Activated CD8-positive, alpha-beta memory T cell treated with anti-CD3 and anti-CD28 coated beads, Interleukin-2, amount 50 U/mL, for 1 hour (primary cell): ENCODE measurements around the gene ITPR1.

Experiments
- DNase-seq: peaks from one replicate; pipeline ENCODE4 v3.0.0-alpha.2; 2020; ENCODE audit errors: extremely low read depth

ITPR1 gene

DNA sequence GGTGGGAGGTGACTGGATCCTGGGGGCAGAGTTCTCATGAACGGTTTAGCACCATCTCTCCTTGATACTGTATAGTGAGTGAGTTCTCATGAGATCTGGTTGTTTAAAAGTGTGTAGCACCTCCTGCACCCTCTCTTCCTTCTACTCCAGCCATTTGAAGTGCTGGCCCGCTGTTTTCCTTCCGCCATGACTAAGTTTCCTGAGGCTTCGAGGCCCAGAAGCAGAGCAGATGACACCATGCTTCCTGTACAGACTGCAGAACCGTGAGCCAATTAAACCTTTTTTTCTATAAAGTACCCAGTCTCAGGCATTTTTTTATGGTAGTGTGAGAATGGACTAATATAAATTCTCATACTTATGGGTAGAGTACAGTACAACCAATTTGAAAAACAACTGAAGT, 362.5 kb downstream of the ITPR1 start:
- DNase-seq = no peak

DNA sequence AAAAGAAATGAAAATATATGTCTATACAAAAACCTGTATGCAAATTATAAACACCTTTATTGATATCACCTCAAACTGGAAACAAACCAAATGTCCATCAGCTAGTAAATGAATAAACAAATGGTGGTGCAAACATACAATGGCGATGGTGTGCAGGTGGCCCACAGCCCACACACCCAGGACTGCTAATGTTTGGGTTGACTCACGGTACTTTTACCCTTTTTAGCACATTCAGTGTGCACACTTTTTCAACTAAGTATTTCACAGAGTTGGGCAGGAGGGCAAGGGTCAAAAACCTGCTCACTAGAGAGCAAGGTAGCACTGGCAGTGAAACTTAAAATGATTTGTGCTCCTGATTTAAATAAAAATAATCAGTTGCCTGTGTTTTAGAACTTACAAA, 363.0 kb downstream of the ITPR1 start:
- no peak for DNase-seq

DNA sequence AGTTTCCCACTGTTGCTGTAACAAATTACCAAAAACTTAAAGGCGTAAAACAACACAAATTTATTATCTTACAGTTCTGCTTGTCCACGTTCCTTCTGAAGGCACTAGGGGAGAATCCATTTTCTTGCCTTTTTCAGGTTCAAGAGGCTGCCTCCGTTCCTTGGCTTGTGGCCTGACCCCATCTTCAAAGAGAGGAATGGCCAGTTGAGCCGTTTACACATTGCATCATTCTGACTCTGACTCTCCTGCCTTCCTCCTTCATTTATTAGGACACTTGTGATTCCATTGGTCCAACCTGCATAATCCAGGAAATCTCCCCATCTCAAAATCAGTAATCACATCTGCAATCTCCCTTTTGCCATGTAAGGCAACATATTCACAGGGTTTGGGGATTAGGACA, 363.4 kb downstream of the ITPR1 start:
- no peak for DNase-seq

DNA sequence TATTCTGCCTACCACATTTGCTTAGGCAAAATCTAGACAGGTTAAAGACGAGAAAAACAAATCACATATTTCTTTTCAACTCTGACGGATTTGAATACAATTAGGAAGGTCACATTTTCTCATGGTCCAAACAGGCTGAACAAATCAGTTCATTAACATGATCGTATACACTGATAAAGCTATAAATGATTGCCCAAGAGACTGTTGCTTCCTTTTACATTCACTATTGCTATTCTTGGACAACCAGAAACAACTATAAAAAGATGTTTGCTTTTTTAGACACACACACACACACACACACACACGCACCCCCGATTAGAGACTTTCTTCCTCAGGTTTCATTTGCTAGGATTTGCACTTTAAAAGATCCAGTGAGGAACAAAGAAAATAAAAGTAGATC, 363.8 kb downstream of the ITPR1 start:
- DNase-seq = no peak

DNA sequence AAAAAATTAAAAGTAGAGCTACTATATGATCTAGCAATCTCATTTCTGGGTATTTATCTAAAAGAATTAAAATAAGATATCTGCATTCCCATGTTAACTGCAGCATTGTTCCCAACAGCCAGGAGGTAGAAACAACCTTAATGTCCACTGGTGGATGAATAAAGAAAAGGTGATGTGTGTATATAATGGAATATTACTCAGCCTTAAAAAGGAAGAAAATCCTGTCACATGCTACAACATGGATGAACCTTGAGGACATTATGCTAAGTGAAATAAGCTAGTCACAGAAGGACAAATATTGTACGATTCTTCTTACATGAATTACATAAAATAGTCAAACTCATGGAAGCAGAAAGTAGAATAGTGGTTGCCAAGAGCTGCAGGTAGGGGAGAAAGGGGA, 366.6 kb downstream of the ITPR1 start:
- no peak for DNase-seq

DNA sequence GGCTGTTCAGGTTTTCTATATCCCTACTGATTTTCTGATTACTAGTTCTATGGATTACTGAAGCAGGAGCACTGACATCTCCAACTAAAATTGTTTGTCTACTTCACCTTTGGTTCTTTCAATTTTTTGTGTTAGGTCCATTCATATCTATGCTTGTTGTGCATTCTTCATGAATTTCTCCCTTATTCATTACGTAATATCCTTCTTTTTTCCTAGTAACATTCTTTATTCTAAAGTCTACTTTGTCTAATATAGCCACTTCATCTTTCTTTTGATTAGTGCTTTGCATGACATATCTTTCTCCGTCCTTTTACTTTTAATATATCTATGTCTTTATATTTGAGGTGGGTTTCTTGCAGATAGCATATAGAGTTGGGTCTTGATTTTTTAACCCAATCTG, 369.8 kb downstream of the ITPR1 start:
- DNase-seq = no peak

DNA sequence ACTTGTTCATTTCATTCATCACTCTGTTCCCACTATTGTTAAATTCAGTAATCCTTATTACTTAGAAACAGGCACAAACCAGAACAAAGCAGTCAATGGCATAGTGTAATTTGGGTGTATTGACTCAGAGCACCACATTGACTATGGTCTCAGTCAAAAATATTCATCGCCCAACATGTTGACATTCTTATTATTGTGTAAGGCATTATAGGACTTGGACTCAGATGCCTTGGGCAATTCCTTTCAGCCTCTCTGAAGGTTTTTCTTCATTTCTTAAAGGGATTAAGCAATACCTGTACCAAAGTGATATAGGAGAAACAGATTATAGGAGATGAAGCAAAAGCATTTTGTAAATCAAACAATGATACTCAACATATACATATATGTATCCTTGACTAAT, 371.4 kb downstream of the ITPR1 start:
- DNase-seq = no peak

DNA sequence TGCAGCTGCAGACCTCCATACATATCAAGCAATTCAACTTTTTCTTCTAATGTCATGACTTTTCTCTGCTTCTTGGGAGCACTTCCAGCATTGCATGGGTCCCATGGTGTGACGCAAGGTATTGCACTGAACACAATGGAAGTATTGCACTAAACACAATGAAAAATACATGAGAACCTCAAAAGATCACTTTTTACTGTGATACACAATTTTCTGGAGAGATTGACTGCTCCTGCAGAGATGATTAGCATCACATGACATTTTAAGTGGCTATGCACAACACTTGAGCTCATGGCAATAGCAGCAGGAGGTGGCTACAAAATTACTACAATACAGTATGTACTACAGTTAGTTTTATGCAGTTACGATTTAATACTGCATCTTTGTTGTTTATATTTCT, 372.6 kb downstream of the ITPR1 start:
- no peak for DNase-seq

DNA sequence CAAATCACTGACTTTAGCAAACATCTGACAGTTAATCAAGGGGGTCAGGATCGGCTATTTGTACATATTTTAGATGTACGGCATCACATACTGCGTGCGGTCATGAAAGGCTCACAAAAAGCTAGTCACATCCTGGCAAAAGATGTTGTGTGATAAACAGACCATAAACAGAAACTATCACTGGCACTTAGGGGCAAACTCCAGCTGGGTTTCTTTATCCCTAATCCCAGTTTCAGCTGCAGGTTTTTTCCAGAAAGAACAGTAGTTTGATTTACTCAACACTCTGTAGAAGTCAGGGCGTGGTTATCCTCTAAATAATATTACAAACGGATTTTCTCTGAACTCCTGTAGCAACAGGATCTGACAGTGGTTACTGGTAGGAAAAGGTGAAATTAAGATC, 373.7 kb downstream of the ITPR1 start:
- DNase-seq = no peak

DNA sequence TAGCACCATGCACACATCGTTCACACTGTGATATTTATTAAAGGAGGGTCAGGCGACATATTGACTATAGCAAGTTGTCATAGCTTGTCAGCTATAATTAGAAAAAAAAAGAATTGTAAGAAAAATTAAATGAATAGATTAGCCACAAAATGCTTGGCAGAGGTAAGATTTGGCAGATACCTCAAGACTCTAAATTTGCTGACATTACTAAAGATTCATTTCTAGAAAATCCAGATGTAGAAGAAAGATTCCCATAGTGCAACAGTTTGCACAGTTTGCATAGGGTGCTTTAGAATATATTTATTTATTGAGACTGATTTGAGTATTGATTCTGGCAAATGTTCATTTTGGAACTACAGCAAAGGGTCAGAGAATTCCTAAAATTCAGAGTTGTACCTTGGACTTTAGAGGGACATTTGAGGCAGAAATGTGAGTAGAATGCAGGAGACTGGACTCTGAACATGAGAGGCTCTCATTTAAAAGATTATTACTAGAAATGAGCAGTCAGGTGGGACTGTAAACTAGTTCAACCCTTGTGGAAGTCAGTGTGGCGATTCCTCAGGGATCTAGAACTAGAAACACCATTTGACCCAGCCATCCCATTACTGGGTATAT, 384.1 kb downstream of the ITPR1 start:
- no peak for DNase-seq

DNA sequence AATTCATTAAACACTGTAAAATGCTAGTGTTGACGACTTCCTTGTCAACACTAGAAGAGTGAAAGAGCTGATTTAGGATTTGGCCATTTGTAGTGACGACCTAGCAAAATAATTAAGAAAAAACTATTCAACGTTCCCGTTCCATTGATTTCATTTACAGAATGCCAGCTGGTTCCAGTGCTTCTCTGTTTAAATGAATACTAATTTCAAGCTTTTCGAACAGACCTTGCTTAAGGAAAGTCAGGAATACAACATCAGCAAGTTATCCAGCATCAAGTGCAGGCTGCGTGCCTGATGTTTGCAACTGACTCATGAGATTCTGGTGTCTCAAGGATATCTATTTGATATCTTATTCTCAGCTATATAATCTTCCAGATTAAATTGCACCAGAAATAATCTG, 387.7 kb downstream of the ITPR1 start:
- no peak for DNase-seq

DNA sequence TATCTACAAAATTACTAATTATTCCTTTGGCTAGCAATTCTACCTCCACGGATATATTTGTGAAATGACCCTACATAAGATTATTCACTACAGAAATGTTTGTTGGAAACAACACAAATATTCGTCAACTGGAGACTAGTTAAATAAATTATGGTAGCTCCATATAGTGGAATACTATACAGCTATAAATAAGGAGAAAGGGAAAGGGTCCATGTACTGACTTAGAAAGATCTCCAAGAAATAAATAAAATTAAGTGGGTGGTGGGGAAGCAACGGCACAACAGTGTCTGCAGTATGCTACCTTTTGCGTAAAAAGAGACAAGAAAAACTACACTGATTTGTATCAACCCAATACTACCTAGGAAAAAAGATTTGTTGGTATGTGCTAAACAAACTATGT, 389.4 kb downstream of the ITPR1 start:
- DNase-seq = no peak

DNA sequence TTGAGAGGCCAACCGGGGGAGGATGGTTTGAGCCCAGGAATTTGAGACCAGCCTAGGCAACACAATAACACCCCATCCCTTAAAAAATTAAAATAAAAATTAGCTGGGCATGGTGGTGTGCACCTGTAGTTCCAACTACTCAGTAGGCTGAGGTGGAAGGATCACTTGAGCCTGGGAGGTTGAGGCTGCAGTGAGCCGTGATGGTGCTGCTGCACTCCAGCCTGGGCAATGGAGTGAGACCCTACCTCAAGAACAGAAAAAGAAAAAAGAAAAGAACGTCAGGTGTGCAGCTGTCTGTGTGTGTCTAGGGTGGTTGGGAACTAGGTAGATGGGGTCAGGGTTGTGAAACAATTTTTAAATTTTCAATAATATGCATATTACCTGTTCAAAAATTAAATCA, 389.9 kb downstream of the ITPR1 start:
- no peak for DNase-seq

DNA sequence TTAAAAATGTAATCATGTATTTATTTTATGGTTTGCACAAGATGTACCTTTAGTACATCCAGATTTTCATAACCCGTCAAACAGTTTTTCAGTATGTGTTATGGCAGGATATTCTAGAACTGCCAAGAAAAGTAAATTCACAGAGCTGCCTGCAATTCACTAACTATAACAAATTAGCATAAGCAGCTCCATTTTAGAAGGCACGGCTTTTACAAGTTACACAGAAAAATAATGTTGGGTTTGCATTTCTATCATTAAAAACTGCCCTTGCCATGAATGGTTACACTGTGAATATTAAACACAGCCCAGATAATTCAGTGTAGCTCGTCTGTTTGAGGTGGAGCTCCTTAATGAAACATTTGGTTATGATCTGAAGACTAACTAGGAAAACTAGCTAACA, 391.7 kb downstream of the ITPR1 start:
- no peak for DNase-seq

DNA sequence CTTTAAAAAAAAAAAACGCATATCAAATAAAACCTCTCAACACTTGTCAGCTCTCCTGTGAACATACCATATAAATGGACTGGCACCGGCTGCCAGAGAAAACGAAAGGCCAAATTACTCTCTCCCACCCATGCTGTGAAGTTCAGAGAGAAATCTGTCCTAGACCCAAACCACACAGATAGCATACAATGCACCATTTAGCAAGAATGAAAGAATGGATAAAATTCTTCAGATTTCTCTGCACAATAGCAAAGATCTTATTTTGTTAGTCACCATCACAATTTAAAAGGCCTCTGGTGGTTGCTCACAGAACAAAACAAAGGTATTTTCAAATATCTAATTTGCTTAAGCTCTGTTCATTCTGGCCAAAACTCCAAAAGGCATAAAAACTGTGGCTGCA, 392.2 kb downstream of the ITPR1 start:
- DNase-seq = no peak

DNA sequence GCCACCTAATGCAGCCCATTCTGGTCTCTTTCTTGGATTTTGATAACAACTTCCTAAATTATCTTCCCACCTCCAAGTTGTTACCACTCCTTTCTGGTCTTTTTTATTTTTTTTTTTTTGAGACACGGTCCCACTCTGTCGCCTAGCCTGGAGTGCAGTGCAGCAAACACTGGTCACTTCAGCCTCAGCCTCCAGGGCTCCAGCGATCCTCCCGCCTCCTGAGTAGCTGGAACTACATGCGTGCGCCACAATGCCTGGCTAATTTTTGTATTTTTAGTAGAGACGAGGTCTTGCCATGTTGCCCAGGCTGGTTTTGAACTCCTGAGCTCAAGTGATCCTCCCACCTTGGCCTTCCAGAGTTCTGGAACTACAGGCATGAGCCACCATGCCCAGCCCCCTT, 393.3 kb downstream of the ITPR1 start:
- no peak for DNase-seq

DNA sequence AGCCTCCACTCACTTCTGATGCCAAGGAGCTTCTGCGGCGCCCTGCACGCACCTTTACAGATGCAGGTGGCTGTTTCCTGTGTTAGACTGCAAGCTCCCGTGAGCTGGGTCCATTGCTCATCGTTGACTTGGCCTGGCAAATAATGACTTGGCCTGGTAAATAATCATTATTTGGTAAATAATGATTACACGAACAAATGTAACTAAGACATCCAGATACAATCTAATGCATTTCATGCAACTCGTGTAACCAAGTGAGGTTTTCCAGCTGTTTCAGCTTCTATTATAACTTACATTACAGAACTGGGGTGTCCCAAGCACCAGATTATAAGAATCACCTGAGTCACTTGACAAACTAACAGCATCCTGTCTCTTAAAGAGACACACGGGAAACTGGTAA, 394.0 kb downstream of the ITPR1 start:
- no peak for DNase-seq

DNA sequence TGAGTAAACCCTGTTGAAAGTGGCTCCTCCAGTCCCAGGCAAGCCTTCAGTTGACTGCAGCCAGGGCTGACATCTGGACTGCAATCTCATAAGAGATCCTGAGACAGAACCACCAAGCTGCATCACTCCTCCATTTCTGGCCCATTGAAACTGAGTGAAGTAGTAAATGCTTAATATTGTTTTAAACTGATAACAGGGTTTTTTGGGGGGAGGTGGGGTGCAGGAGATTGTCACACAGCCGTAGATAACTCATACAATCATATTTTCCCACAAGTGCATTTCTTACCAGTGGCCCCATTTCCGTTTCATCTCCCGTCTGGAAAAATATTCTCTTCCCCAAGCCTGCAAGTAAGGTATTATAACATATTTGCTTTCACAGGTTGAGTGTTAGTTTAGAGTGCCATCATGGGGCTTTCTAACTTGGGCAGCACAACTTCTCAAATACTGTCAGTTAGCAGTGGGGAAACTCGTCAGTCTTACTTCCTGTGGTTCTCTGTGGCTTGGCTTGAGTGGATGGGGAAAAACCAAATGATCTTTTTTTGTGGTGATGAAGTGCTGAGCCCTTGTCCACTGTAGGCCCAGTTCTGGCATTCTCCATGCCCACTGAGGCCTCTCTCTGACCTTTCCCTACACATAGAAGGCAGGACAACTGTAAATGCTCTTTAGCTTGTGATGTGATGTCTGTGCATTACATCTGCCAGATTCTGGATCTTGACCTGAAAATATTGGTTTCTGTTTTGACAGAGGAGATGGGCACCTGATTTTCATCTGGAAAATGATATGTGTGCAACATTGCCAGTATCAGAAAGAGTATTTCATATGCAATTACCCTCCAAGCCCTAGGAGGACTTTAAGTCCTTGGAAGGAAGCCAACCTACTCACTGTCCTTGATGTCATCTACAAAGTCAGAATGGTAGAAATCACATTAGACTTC, 396.0 kb downstream of the ITPR1 start:
- no peak for DNase-seq

DNA sequence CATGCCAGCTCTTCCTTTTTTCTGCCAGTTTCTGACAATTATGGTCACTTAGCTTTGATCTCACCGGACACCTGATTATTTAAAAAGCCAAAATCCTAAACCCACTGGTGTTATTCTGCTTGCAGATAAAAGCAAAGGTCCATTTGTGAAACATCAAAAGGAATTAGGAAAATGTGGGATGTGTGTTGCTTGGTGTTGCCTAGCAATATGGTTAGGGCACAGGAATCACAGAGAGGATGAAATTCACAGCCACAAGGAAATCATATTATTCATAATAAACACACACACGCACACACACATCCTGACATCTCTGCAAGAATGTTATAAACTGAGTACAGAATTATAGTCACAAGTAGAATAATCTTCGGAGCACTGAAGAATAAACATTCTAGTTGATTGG, 396.7 kb downstream of the ITPR1 start:
- DNase-seq = no peak

DNA sequence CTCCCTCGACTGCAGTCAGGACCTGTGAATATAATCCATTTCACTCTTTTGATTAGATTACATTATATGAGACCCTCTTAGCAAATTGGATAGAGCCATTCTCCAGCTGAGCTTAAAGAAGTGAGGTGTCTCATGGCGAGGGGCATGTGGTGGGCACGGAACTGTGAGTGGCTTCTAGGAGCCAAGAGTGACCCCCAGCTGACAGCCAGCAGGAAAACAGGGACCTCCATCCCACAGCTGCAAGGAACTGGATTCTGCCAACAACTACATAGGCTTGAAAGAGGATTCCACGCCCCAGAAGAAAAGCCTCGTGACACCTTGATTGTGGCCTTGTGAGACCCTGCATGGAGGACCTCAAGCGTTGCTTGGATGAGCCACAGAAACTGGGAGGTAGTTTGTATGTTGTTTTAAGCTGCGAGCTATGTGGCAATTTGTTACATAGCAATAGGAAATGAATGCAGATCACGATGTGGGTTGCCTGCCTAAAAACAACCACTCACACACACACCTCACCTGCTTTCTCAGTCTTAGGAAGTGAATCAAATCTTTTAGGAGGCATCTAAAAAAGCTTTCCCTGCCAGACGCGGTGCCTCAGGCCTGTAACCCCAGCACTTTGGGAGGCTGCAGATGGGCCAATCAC, 401.9 kb downstream of the ITPR1 start:
- DNase-seq = no peak

DNA sequence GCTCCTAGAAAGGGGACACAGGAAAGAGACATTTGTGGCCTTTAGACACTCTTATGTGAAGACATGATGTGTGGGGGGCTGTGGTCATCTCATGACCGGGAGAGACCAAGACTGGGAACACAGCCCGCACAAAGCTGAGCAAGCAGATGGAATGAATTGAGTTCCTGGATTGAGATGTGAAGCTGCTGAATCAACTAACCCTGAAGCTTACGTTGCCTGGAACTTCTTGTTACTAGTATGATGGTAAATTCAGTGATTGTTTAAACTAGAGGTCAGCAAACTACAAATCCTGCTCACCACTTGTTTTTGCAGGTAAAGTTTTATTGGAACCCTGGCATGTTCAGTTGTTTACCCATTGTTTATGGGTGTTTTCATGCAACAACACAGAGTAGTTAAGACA, 402.7 kb downstream of the ITPR1 start:
- DNase-seq = no peak
